Measurements from ENCODE around the gene SLC9A9.

The SLC9A9 gene

DNA sequence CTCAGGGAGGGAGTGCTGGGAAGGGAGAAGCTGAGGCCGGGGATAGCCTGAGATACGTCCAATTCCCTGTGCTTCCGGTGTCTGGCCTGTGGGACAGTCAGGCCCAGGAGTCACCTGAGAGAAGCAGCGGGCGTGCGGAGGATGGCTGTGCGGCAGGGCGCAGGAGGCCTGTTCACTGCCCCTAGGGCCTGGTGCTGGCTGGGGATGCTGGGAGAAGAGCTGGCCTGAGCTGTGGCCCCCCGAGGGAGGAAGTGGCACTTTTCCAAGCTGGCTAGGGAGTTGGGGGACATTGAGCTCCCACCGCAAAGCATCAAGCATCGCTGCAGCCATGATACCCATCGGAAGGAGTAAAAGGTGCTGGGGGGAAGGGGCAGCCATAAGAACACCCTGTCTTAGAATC lies 619.9 kb downstream of the SLC9A9 start:
- DNase-seq: no peak

DNA sequence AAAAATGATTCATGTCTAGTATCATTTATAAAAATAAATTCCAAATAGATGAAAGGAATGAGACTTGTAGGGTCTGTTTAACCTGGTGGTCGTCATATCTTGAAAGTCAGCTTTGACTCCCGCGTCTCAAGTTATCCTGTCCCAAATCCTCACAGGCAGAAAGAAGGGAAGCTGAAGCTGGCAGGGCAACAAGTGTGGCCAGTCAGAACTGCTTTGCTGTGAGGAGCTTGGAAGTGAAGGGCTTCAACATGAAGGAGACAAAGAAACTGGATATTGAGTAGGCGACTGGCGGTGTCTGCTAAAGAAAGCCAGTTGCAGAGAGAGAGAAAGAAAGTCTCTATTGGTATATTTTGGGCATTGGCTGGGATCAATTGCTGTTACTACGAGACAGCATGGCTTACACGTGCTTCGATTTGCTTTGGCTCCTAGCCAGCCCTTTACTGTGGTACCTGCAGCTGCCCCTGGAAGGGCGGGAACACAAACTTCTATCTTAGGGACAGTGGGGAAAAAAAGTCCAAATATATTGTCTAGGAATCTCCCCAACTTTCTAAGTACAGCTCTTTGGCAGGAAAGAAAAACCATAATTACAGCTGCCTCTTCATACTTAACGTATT lies 621.5 kb downstream of the SLC9A9 start:
- DNase-seq: no peak

GRCh38 chr3:143224716-143225115 lies 623.6 kb downstream of the SLC9A9 start:
- no peak for DNase-seq

- no peak for DNase-seq
These were observed 625.3 kb downstream of the SLC9A9 start for GRCh38 chr3:143222981-143223380.

GRCh38 chr3:143222505-143222904 lies 625.8 kb downstream of the SLC9A9 start:
- no peak for DNase-seq

DNA sequence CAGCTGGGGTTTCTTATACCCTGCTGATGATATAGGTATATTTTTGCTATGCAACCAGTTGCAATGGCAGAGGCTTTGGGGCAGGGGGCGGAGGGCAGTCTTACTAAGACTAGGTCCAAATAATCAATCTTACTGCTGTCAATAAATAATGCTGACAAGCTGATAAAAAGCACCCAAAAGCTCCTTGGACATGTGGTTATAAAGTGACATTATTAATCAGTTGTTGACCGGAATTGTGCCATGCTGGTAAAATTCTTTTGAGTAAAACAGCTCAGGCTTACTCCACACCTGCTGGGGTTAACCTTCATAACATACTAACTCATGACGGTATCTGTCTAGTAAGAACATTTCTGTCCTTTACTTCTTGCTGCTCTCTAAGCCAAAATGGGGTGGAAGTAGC lies 626.8 kb downstream of the SLC9A9 start:
- DNase-seq: no peak

- no peak for DNase-seq
These were observed 627.5 kb downstream of the SLC9A9 start for GRCh38 chr3:143220741-143221140.

- DNase-seq: no peak
These were observed 630.0 kb downstream of the SLC9A9 start for GRCh38 chr3:143218166-143218835.

- no peak for DNase-seq
These were observed 631.0 kb downstream of the SLC9A9 start for GRCh38 chr3:143217283-143217682.

GRCh38 chr3:143216709-143217182 lies 631.5 kb downstream of the SLC9A9 start:
- no peak for DNase-seq
